OCI-LY1 (cell line): ENCODE results near the gene SLC39A11.

Source experiments
- H2AFZ ChIP-seq: fragments of 200-600 bp; sonication (generic), shearing (Covaris generic); 2 replicates; pipeline ENCODE4 v1.6.0; 2014; ENCODE audit warnings: antibody characterized with exemption, mild to moderate bottlenecking, low read length
- H3F3A ChIP-seq: fragments of 200-600 bp; sonication (generic), shearing (Covaris generic); 2 replicates; pipeline ENCODE4 v1.6.0; 2014; ENCODE audit warnings: mild to moderate bottlenecking, antibody characterized with exemption, low read length, moderate library complexity; ENCODE audit not compliant: insufficient read depth
- H3K27ac ChIP-seq: fragments of 200-600 bp; sonication (generic); 2 replicates; pipeline ENCODE4 v1.5.1; 2014; ENCODE audit warnings: low read length, mixed run types, mild to moderate bottlenecking, low read depth; ENCODE audit not compliant: poor library complexity, severe bottlenecking
- H3K27me3 ChIP-seq: fragments of 200-600 bp; sonication (generic); 2 replicates; pipeline ENCODE4 v1.6.0; 2014; ENCODE audit warnings: antibody characterized with exemption, mild to moderate bottlenecking, low read length, moderate library complexity; ENCODE audit not compliant: insufficient read depth
- H3K36me3 ChIP-seq: fragments of 200-600 bp; sonication (generic); 2 replicates; pipeline ENCODE4 v1.6.1; 2014; ENCODE audit warnings: mild to moderate bottlenecking, antibody characterized with exemption, low read length, moderate library complexity, mixed read lengths; ENCODE audit not compliant: insufficient read depth
- H3K4me1 ChIP-seq: fragments of 200-600 bp; sonication (generic); 2 replicates; pipeline ENCODE4 v1.5.1; 2014; ENCODE audit warnings: mild to moderate bottlenecking, low read length, moderate library complexity; ENCODE audit not compliant: insufficient read depth, severe bottlenecking
- H3K4me2 ChIP-seq: fragments of 200-600 bp; sonication (generic), shearing (Covaris generic); 2 replicates; pipeline ENCODE4 v1.6.1; 2014; ENCODE audit warnings: low read length
- H3K4me3 ChIP-seq: fragments of 200-600 bp; sonication (generic); 2 replicates; pipeline ENCODE4 v1.5.1; 2014; ENCODE audit warnings: low read length, low read depth, mild to moderate bottlenecking, mixed read lengths; ENCODE audit not compliant: poor library complexity, severe bottlenecking
- H3K79me2 ChIP-seq: fragments of 200-600 bp; shearing (Covaris generic); 2 replicates; pipeline ENCODE4 v1.6.1; 2016; ENCODE audit warnings: mixed run types, low read length, mixed read lengths; ENCODE audit not compliant: insufficient read depth
- H3K9ac ChIP-seq: fragments of 200-600 bp; sonication (generic), shearing (Covaris generic); 2 replicates; pipeline ENCODE4 v1.6.1; 2014; ENCODE audit warnings: mild to moderate bottlenecking, low read length, mixed read lengths
- H3K9me2 ChIP-seq: fragments of 200-600 bp; sonication (generic), shearing (Covaris generic); 2 replicates; pipeline ENCODE4 v1.6.1; 2014; ENCODE audit warnings: low read depth, mild to moderate bottlenecking, low read length, mixed read lengths
- H3K9me3 ChIP-seq: fragments of 200-600 bp; shearing (Covaris generic); 2 replicates; pipeline ENCODE4 v1.6.1; 2014; ENCODE audit warnings: low read length, mixed read lengths
- H4K20me1 ChIP-seq: fragments of 200-600 bp; sonication (generic), shearing (Covaris generic); 2 replicates; pipeline ENCODE4 v1.6.0; 2016; ENCODE audit warnings: mild to moderate bottlenecking, low read length; ENCODE audit not compliant: insufficient read depth
- CTCF ChIP-seq: fragments of 200-600 bp; sonication (generic), shearing (Covaris generic); IDR thresholded peaks from 2 replicates; pipeline ENCODE4 v1.5.1; 2017; ENCODE audit warnings: mild to moderate bottlenecking, antibody characterized with exemption, low read length, moderate library complexity, mixed read lengths
- EZH2 ChIP-seq: fragments of 200-600 bp; sonication (generic), shearing (Covaris generic); IDR thresholded peaks from 2 replicates; pipeline ENCODE4 v1.8.0; 2017; ENCODE audit warnings: borderline replicate concordance, mixed run types, mild to moderate bottlenecking, antibody characterized with exemption, low read length, moderate library complexity, mixed read lengths

The SLC39A11 gene

GRCh38 chr17:72648702-72649101 lies 443.8 kb downstream of the SLC39A11 start:
- no peak for TF ChIP-seq EZH2
- no peak for TF ChIP-seq CTCF
- no peak overlapping the region for H3K4me3 ChIP-seq
- H3K27me3 ChIP-seq, result no peaks in the 10 kb centered on the region
- no peak overlapping the region for H3K9ac ChIP-seq
- no peak overlapping the region for H3K4me2 ChIP-seq
- H3K4me1 ChIP-seq, result no peaks in the 10 kb centered on the region
- no peak overlapping the region for H3K27ac ChIP-seq
- no peaks in the 10 kb centered on the region for H3K9me3 ChIP-seq
- H3K79me2 ChIP-seq, result no peaks in the 10 kb centered on the region
- H4K20me1 ChIP-seq, result no peaks in the 10 kb centered on the region
- H3K36me3 ChIP-seq, result no peaks in the 10 kb centered on the region
- no peaks in the 10 kb centered on the region for H3K9me2 ChIP-seq
- no peaks in the 10 kb centered on the region for H3F3A ChIP-seq
- no peak overlapping the region for H2AFZ ChIP-seq

- H3K27me3 ChIP-seq, result no peaks in the 10 kb centered on the region
- H3K79me2 ChIP-seq, result no peaks in the 10 kb centered on the region
- no peak overlapping the region for H3K4me3 ChIP-seq
- no peak for TF ChIP-seq CTCF
- no peak for TF ChIP-seq EZH2
- H3K4me2 ChIP-seq, result no peak overlapping the region
- H4K20me1 ChIP-seq, result no peaks in the 10 kb centered on the region
- H3K27ac ChIP-seq, result no peak overlapping the region
- no peaks in the 10 kb centered on the region for H3K36me3 ChIP-seq
- H3K9me3 ChIP-seq, result no peaks in the 10 kb centered on the region
- H2AFZ ChIP-seq, result no peak overlapping the region
- no peaks in the 10 kb centered on the region for H3K9me2 ChIP-seq
- no peaks in the 10 kb centered on the region for H3K4me1 ChIP-seq
- no peak overlapping the region for H3K9ac ChIP-seq
- no peaks in the 10 kb centered on the region for H3F3A ChIP-seq
Observed at GRCh38 chr17:72646176-72646575, 446.3 kb downstream of the SLC39A11 start.

- no peaks in the 10 kb centered on the region for H3K9me2 ChIP-seq
Observed at GRCh38 chr17:72644492-72644891, 448.0 kb downstream of the SLC39A11 start.

More at GRCh38 chr17:72644492-72644891, 448.0 kb downstream of the SLC39A11 start:
- Histone ChIP-seq H3K4me3 (no peak overlapping the region), H3K36me3 (no peaks in the 10 kb centered on the region), H3K27me3 (no peaks in the 10 kb centered on the region), H2AFZ (no peak overlapping the region), H3K9me3 (no peaks in the 10 kb centered on the region), H3K4me1 (no peaks in the 10 kb centered on the region), H3F3A (no peaks in the 10 kb centered on the region), H4K20me1 (no peaks in the 10 kb centered on the region), H3K79me2 (no peaks in the 10 kb centered on the region), H3K9ac (no peak overlapping the region), H3K27ac (no peak overlapping the region), H3K4me2 (no peak overlapping the region)
- TF ChIP-seq CTCF (no peak), EZH2 (no peak)
